ENCODE data around the gene NFKBIA.
A peak's percentile ranks its signal among the peaks of the same experiment; 100 is the strongest.
"Not testable (repeated sequence)": the region's sequence is repeated elsewhere in the genome, so short reads cannot be mapped to it uniquely, and the experiment has no call there.

Gene NFKBIA

GRCh38 chr14:35408026-35408425 lies 3.5 kb upstream of the NFKBIA start:
- DNase-seq (ENCODE audit: low read depth in 2 of 2) = no peak

GRCh38 chr14:35407306-35407630 lies 2.7 kb upstream of the NFKBIA start:
- no peak for DNase-seq (ENCODE audit: low read depth in 2 of 2)

- DNase-seq (ENCODE audit: low read depth in 2 of 2) = no peak
These were observed 2.2 kb upstream of the NFKBIA start for GRCh38 chr14:35406506-35407305.

GRCh38 chr14:35406090-35406489 lies 1.5 kb upstream of the NFKBIA start:
- DNase-seq (ENCODE audit: low read depth in 2 of 2) = no peak

- no peak for DNase-seq (ENCODE audit: low read depth in 2 of 2)
These were observed 901 bp upstream of the NFKBIA start for GRCh38 chr14:35405304-35405996.

- peak; percentile 90 to 91 for DNase-seq (ENCODE audit: low read depth in 2 of 2)
These were observed 723 bp downstream of the NFKBIA start for GRCh38 chr14:35403603-35404448.

- peak in 1 of 2 donors; percentile 44 for DNase-seq (ENCODE audit: low read depth in 2 of 2)
These were observed 1.4 kb downstream of the NFKBIA start for GRCh38 chr14:35403114-35403602.

GRCh38 chr14:35402323-35403113 lies 2.0 kb downstream of the NFKBIA start:
- no peak for DNase-seq (ENCODE audit: low read depth in 2 of 2)

- no peak for DNase-seq (ENCODE audit: low read depth in 2 of 2)
These were observed 2.9 kb downstream of the NFKBIA start for GRCh38 chr14:35401422-35402265.

GRCh38 chr14:35400648-35401421 lies 3.7 kb downstream of the NFKBIA start:
- peak in 1 of 2 donors; percentile 41 for DNase-seq (ENCODE audit: low read depth in 2 of 2)

GRCh38 chr14:35399083-35399937 lies 5.2 kb downstream of the NFKBIA start:
- no peak for DNase-seq (ENCODE audit: low read depth in 2 of 2)

GRCh38 chr14:35398071-35398584 lies 6.4 kb downstream of the NFKBIA start:
- no peak for DNase-seq (ENCODE audit: low read depth in 2 of 2)

GRCh38 chr14:35396610-35397009 lies 7.9 kb downstream of the NFKBIA start:
- not testable (repeated sequence) for DNase-seq (ENCODE audit: low read depth in 2 of 2)

GRCh38 chr14:35395283-35395682 lies 9.3 kb downstream of the NFKBIA start:
- DNase-seq (ENCODE audit: low read depth in 2 of 2) = no peak

- DNase-seq (ENCODE audit: low read depth in 2 of 2) = no peak
These were observed 10.1 kb downstream of the NFKBIA start for GRCh38 chr14:35394326-35395013.

GRCh38 chr14:35393826-35394225 lies 10.7 kb downstream of the NFKBIA start:
- DNase-seq (ENCODE audit: low read depth in 2 of 2) = no peak

- DNase-seq (ENCODE audit: low read depth in 2 of 2) = no peak
These were observed 12.4 kb downstream of the NFKBIA start for GRCh38 chr14:35392103-35392502.

GRCh38 chr14:35391388-35391710 lies 13.2 kb downstream of the NFKBIA start:
- DNase-seq (ENCODE audit: low read depth in 2 of 2) = no peak

Measured in activated CD8-positive, alpha-beta memory T cell treated with anti-CD3 and anti-CD28 coated beads for 4 hours (primary cell).